Activated CD4-positive, alpha-beta memory T cell treated with anti-CD3 and anti-CD28 coated beads for 36 hours (primary cell): ENCODE data around the gene JUND. TPM values are rescaled to one million over a fixed set of nuclear protein-coding genes. Genes with fewer than 3 reads are reported as not detected.

Source experiments
- CTCF ChIA-PET: fragments of 350-600 bp; sonication (Branson Sonifier 250); formaldehyde crosslinking; loops from one replicate; lab custom pipeline; 2021; ENCODE audit warnings: antibody characterized with exemption, inconsistent platforms; lab: Charles Lee
- POLR2A ChIA-PET: fragments of 350-600 bp; sonication (Branson Sonifier 250); formaldehyde crosslinking; loops from one replicate; lab custom pipeline; 2021; ENCODE audit warnings: antibody characterized with exemption; lab: Charles Lee
- DNase-seq: peaks from one replicate; pipeline ENCODE4 v3.0.0-alpha.2; 2020
- H3K27ac Mint-ChIP-seq: one replicate; pipeline ENCODE4 v1.8.0; 2021; ENCODE audit warnings: mixed read lengths
- H3K27me3 Mint-ChIP-seq: one replicate; pipeline ENCODE4 v1.8.0; 2021; ENCODE audit warnings: mixed read lengths
- H3K36me3 Mint-ChIP-seq: one replicate; pipeline ENCODE4 v1.8.0; 2021; ENCODE audit warnings: mixed read lengths
- H3K4me1 Mint-ChIP-seq: one replicate; pipeline ENCODE4 v1.8.0; 2021; ENCODE audit warnings: low read depth, mixed read lengths
- H3K4me3 Mint-ChIP-seq: one replicate; pipeline ENCODE4 v1.8.0; 2021; ENCODE audit warnings: mild to moderate bottlenecking, mixed read lengths
- H3K9me3 Mint-ChIP-seq: one replicate; pipeline ENCODE4 v1.8.0; 2021; ENCODE audit warnings: mixed read lengths
- intact Hi-C: fragments of 100-400 bp; cut with micrococcal nuclease; formaldehyde crosslinking; loops from one replicate; pipeline ENCODE4 v1.15.1; 2023
- total RNA-seq, 2 experiments: library from RNA; stranded (reverse); gene quantifications; one replicate each; pipeline ENCODE4 v1.2.3, GENCODE V29; 2021

The JUND gene
- total RNA-seq, 2 experiments from 2014 or later, result 232 to 236 TPM

DNA sequence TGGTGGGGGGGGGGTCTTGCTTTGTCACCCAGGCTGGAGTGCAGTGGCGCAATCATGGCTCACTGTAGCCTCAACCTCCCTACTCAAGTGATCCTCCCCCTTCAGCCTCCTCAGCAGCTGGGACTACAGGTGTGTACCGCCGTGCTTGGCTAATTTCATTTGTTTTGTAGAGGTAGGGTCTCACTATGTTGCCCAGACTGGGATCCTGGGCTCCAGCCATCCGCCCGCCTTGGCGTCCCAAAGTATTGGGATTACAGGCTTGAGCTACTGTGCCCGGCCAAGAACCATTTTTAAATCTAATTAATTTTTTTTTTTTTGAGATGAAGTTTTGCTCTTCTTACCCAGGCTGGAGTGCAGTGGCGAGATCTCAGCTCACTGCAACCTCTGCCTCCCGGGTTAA, 18.2 kb upstream of the JUND start:
- CTCF ChIA-PET, result interaction anchor here (2.6 kb wide), 1 partner anchor 21 kb away, joined by 17 read pairs; no protein-coding TSS in a partner anchor

DNA sequence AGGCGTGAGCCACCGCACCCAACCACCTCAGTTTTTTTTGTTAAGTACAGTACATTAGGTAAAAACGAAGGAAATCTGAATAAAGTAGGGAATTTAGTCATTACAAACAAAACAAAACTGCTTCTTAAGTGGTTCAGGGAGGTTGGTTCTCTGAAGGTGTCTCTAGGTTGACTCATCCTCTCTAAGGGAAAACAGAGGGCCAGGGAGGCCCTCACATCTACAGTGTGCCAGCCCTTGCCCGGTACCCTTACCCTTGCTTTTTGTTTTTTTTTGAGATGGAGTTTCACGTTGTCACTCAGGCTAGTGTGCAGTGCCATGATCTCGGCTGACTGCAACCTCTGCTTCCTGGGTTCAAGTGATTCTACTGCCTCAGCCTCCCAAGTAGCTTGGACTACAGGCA, 17.2 kb upstream of the JUND start:
- no peaks in the 10 kb centered on the region for H3K9me3 Mint-ChIP-seq
- H3K4me3 Mint-ChIP-seq, result peak overlapping the region; percentile 41
- H3K36me3 Mint-ChIP-seq, result peaks cover 12% of the 10 kb centered on the region
- no peaks in the 10 kb centered on the region for H3K27me3 Mint-ChIP-seq
- ChIA-PET POLR2A (interaction anchor here (8.2 kb wide), 1 partner anchor 18 kb away, joined by 301 read pairs; the partner anchor contains the start of gene JUND), CTCF (interaction anchor here (0.7 to 2.6 kb wide), 2 partner anchors 20 to 28 kb away, joined by 3 to 17 read pairs; no protein-coding TSS in a partner anchor)
- H3K4me1 Mint-ChIP-seq, result peaks cover 59% of the 10 kb centered on the region
- peak overlapping the region; percentile 90 for H3K27ac Mint-ChIP-seq
- peak; percentile 60 for DNase-seq
- intact Hi-C loops, result loop anchor here (10.0 kb wide), 1 partner anchor 204 kb away; the partner anchor contains the start of gene MAST3

More for the DNA sequence above, 18.2 kb upstream of the JUND start:
- no peak for DNase-seq
- Mint-ChIP-seq H3K4me1 (peaks cover 51% of the 10 kb centered on the region), H3K36me3 (peaks cover 12% of the 10 kb centered on the region), H3K27me3 (no peaks in the 10 kb centered on the region), H3K4me3 (no peak overlapping the region), H3K9me3 (no peaks in the 10 kb centered on the region), H3K27ac (peak overlapping the region; percentile 90)
- intact Hi-C loops, result loop anchor here (10.0 kb wide), 1 partner anchor 205 kb away; the partner anchor contains the start of gene MAST3
- POLR2A ChIA-PET, result interaction anchor here (0.9 to 8.2 kb wide), 2 partner anchors 11 to 19 kb away, joined by 3 to 301 read pairs; partner anchors contain the start of gene JUND

DNA sequence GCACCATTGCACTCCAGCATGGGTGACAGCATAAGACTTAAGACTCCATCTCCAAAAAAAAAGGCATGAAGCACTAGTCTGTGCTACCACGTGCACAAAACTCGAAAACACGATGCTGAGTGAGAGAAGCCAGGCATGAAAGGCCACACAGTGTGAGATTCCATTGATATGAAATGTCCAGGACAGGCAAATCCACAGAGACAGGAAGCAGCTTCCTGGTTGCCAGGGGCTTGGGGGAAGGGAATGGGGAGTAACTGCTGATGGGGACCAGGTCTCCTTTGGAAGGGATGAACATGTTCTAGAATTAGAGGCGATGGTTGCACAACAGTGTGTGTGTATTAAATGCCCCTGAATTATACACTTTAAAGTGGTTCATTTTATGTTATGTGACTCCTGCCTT, 15.9 kb upstream of the JUND start:
- ChIA-PET CTCF (interaction anchor here (1.1 to 1.7 kb wide), 2 partner anchors 18 to 27 kb away, joined by 4 to 14 read pairs; no protein-coding TSS in a partner anchor), POLR2A (interaction anchor here (1.2 kb wide), 2 partner anchors 16 to 19 kb away, joined by 3 to 4 read pairs; partner anchors contain the start of gene JUND)
- H3K4me1 Mint-ChIP-seq, result peaks cover 62% of the 10 kb centered on the region
- H3K27me3 Mint-ChIP-seq, result no peaks in the 10 kb centered on the region
- H3K27ac Mint-ChIP-seq, result peak overlapping the region; percentile 90
- no peak for DNase-seq
- intact Hi-C loops, result loop anchor here (10.0 kb wide), 1 partner anchor 203 kb away; the partner anchor contains the start of gene MAST3
- H3K9me3 Mint-ChIP-seq, result no peaks in the 10 kb centered on the region
- no peak overlapping the region for H3K4me3 Mint-ChIP-seq
- H3K36me3 Mint-ChIP-seq, result peaks cover 10% of the 10 kb centered on the region

DNA sequence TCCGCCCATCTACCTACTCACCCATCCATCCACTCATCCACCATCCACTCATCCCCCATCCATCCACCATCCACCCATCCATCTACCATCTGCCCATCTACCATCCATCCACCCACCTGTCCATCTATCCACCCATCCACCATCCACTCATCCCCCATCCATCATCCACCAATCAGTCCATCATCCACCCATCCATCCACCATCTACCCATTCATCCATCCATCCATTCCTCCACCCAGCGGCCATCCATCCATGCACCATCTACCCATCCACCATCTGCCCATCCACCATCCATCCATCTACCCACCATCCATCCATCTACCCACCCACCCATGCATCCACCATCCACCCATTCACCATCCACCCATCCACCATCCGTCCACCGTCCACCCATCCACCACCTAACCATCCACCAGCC, 13.6 kb upstream of the JUND start:
- Mint-ChIP-seq H3K27ac (peak overlapping the region; percentile 98), H3K27me3 (no peaks in the 10 kb centered on the region), H3K9me3 (peaks cover 2% of the 10 kb centered on the region), H3K4me1 (peaks cover 68% of the 10 kb centered on the region), H3K4me3 (peak overlapping the region; percentile 90), H3K36me3 (peaks cover 12% of the 10 kb centered on the region)
- ChIA-PET CTCF (interaction anchor here (1.3 to 7.9 kb wide), 2 partner anchors 15 to 28 kb away, joined by 3 to 151 read pairs; partner anchors contain the start of genes JUND and LSM4), POLR2A (interaction anchor here (0.5 to 6.5 kb wide), 3 partner anchors 10 to 1507 kb away, joined by 3 to 416 read pairs (median 5); partner anchors contain the start of gene JUND)
- no peak for DNase-seq
- intact Hi-C loops, result loop anchor here (10.0 kb wide), 1 partner anchor 200 kb away; the partner anchor contains the start of gene MAST3

DNA sequence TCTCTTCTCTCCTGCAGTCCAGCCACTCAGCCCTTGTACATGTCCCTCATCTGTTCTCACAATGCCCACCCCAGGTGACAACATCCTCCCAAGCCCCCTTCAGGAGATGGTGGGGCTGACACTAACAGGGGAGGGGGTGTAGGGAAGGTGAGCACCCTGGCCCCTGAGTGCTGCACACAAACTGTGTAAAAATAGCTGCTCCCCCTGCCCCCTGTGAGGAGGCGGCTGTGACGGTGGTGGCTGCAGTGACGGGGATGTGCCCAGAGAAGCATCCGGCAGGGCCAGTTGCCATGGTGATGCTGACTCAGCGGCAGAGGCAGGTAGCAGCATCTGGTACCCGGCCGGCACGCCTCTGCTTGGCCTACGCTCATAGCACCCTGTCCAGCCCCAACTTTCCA, 13.0 kb upstream of the JUND start:
- H3K9me3 Mint-ChIP-seq, result peaks cover 2% of the 10 kb centered on the region
- peaks cover 73% of the 10 kb centered on the region for H3K4me1 Mint-ChIP-seq
- H3K4me3 Mint-ChIP-seq, result peak overlapping the region; percentile 90
- H3K27me3 Mint-ChIP-seq, result no peaks in the 10 kb centered on the region
- peak overlapping the region; percentile 98 for H3K27ac Mint-ChIP-seq
- POLR2A ChIA-PET, result interaction anchor here (0.5 to 6.5 kb wide), 4 partner anchors 10 to 1508 kb away, joined by 3 to 416 read pairs (median 4); partner anchors contain the start of genes JUND and LSM4
- CTCF ChIA-PET, result interaction anchor here (1.3 to 7.9 kb wide), 2 partner anchors 14 to 28 kb away, joined by 3 to 151 read pairs; partner anchors contain the start of genes JUND and LSM4
- intact Hi-C loops, result loop anchor here (1.0 to 10.0 kb wide), 2 partner anchors 10 to 200 kb away; partner anchors contain the start of gene MAST3
- peaks cover 12% of the 10 kb centered on the region for H3K36me3 Mint-ChIP-seq
- DNase-seq, result peak; percentile 97

DNA sequence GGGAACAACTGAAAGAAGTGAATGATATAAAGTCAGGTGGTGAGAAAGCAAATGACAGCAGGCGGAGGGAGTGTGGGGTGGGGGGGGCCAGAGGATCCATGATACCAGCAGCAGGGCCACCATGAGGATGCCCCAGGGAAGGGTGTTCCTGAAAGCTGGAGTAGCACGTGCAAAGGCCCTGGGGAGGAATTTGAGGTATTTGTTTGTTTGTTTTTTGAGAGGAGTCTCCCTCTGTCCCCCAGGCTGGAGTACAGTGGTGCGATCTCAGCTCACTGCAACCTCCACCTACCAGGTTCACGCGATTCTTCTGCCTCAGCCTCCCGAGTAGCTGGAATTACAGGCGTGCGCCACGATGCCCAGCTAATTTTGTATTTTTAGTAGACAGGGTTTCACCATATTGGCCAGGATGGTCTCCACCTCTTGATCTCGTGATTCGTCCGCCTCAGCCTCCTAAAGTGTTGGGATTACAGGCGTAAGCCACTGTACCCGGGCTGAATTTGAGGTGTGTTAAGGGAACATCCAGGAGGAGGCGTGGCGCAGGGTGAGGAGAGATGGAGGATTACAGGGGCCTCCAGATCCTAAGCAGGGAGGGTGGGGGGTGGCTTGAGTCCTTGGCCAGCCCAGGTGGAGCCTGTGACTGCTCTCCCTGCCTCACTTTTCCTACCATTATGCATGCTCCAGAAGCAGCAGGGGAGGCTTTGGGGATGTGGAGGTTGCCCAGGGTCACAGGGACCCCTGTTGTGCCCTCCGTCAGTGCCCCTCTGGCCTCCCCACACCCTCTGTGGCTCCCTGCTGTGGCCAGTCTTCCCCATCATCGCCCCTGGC, 12.4 kb upstream of the JUND start:
- intact Hi-C loops, result loop anchor here (1.0 to 10.0 kb wide), 2 partner anchors 10 to 199 kb away; partner anchors contain the start of gene MAST3
- ChIA-PET CTCF (interaction anchor here (1.3 to 7.9 kb wide), 3 partner anchors 9 to 29 kb away, joined by 3 to 151 read pairs (median 44); partner anchors contain the start of genes JUND and LSM4), POLR2A (interaction anchor here (0.8 to 6.5 kb wide), 7 partner anchors 9 to 125 kb away, joined by 3 to 416 read pairs (median 8); partner anchors contain the start of genes JUND, LSM4 and SSBP4)
- Mint-ChIP-seq H3K27ac (peak overlapping the region; percentile 98), H3K27me3 (no peaks in the 10 kb centered on the region), H3K36me3 (peaks cover 12% of the 10 kb centered on the region), H3K4me1 (peaks cover 71% of the 10 kb centered on the region), H3K4me3 (peak overlapping the region; percentile 90), H3K9me3 (peaks cover 2% of the 10 kb centered on the region)
- DNase-seq, result no peak

DNA sequence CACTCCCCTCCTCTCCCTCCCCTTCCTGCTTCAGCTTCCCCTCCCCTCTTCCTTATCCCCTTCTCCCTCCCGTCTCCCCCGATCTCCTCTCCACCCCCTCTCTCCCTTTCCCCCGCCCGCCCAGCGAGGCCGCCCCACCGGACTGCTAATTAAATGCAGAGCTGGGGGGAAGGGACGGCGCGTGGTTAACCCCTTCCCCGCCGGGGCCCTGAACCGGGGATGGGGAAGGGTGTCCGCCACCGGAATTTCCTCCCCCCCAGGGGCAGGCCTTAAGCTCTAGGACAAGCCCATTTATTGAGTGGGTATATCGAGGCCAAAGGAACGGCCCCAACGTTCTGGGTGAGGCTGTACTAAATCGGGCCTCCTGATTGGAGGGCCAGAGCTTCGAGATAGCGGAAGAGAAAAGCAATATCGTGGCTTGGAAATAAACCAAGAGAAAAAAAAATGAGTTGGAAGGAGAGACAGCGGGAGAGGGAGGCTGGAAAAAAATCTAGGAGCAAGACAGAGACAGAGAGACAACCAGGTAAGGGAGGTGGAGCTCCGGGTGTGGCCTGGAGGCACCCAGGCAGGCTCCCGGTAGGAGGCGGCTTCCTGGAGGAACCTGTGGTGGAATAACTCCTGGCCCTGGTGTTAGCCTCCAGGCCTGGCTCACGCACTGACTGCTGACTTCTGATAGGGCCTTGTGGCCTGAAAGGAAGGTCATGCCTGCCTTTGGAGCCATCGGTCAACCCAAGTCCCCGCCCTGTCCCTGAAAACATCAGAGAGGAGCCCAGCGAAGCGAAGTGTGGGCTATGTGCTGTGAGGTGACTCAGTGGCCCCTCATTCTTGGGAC, 11.6 kb upstream of the JUND start:
- Mint-ChIP-seq H3K4me3 (peak overlapping the region; percentile 90), H3K9me3 (peaks cover 2% of the 10 kb centered on the region), H3K27ac (peak overlapping the region; percentile 98), H3K27me3 (no peaks in the 10 kb centered on the region), H3K36me3 (peaks cover 12% of the 10 kb centered on the region), H3K4me1 (peaks cover 71% of the 10 kb centered on the region)
- intact Hi-C loops, result loop anchor here (10.0 kb wide), 1 partner anchor 198 kb away; the partner anchor contains the start of gene MAST3
- peak; percentile 78 for DNase-seq
- ChIA-PET CTCF (interaction anchor here (1.0 to 7.9 kb wide), 6 partner anchors 10 to 295 kb away, joined by 3 to 151 read pairs (median 10); partner anchors contain the start of genes JUND and LSM4), POLR2A (interaction anchor here (0.8 to 6.5 kb wide), 8 partner anchors 8 to 126 kb away, joined by 3 to 416 read pairs (median 10); partner anchors contain the start of genes JUND, LSM4 and SSBP4)

DNA sequence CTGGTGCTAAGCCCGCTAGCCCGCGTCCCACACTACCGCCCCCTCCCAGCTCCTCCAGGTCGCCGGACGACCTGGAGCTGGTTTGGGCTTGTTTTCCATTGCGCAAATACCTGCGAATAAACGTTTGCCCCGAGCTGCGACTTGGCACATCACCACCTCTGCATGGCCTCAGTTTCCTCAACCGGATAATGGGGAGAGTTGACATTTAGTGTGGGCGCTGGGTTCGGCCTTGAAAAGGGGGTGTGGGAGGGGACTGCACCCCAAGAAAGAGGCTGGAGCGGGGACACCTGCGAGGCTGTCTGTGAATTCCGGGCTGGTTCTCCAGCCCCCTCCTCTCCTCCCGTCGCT, 11.0 kb upstream of the JUND start:
- Mint-ChIP-seq H3K9me3 (peaks cover 2% of the 10 kb centered on the region), H3K36me3 (peaks cover 12% of the 10 kb centered on the region), H3K27ac (peak overlapping the region; percentile 98), H3K4me3 (peak overlapping the region; percentile 90), H3K27me3 (no peaks in the 10 kb centered on the region), H3K4me1 (peaks cover 69% of the 10 kb centered on the region)
- ChIA-PET POLR2A (interaction anchor here (1.0 to 6.5 kb wide), 7 partner anchors 8 to 127 kb away, joined by 3 to 416 read pairs (median 11); partner anchors contain the start of genes JUND, LSM4 and SSBP4), CTCF (interaction anchor here (1.0 to 7.9 kb wide), 6 partner anchors 11 to 294 kb away, joined by 3 to 151 read pairs (median 10); partner anchors contain the start of genes JUND and LSM4)
- DNase-seq, result peak; percentile 64
- intact Hi-C loops, result loop anchor here (10.0 kb wide), 1 partner anchor 198 kb away; the partner anchor contains the start of gene MAST3

DNA sequence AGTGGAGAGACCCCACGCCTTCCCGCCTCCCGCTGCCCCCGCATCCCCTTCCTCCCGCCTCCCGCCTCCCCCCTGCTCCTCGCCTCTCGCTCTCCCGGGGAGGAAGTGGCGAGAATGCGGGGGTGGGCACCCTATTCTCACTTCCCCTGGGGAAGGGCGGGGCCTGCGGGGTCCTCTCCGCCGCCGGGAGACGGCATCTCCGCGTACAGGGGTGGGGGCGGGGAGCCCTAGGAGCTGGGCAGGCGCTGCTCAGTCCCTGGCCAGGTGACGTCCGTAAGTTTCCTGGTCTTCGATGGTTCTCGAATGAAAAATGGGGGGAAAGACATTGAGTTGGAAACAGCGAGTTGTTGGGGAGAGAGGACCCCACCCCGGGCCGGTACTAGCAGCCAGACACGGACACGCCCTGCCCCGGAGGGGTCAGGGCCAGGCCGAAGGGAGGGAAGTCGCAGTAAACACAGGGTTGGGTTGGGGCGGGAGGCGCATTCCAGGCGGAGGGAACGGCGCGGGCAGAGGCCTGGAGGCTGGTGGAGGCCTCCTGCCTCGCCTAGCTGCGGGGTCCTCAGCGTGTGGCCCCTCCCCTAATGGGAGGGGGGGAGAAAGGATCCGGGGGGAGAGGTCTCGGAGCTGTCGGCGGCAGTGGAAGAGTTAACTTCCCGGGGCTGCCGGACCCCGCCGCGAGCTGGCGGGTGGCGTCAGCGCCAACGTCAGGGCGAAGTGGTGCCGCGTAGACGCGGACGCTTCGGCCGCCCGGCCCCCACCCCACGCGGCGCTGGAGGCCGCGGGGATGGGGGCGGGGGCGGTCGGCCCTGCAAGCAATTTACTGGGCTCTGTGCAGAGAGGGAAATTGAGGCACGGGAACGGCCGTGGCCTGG, 10.4 kb upstream of the JUND start:
- Mint-ChIP-seq H3K27me3 (no peaks in the 10 kb centered on the region), H3K36me3 (peaks cover 11% of the 10 kb centered on the region), H3K4me3 (peak overlapping the region; percentile 90), H3K4me1 (peaks cover 68% of the 10 kb centered on the region), H3K9me3 (peaks cover 2% of the 10 kb centered on the region), H3K27ac (peak overlapping the region; percentile 98)
- peak; percentile 96 for DNase-seq
- CTCF ChIA-PET, result interaction anchor here (1.0 to 7.9 kb wide), 6 partner anchors 11 to 294 kb away, joined by 3 to 151 read pairs (median 10); partner anchors contain the start of genes JUND and LSM4
- POLR2A ChIA-PET, result interaction anchor here (1.1 to 6.5 kb wide), 5 partner anchors 12 to 30 kb away, joined by 4 to 416 read pairs (median 15); partner anchors contain the start of genes JUND and LSM4
- intact Hi-C loops, result loop anchor here (10.0 kb wide), 1 partner anchor 197 kb away; the partner anchor contains the start of gene MAST3
